HEK293 (cell line): ENCODE measurements around the gene FICD.

Experiments
- ZNF311 ChIP-seq: fragments of 450-650 bp; formaldehyde crosslinking; IDR thresholded peaks from 2 replicates; pipeline ENCODE4 v1.5.1; 2017; ENCODE audit warnings: missing biosample characterization, missing genetic modification characterization, borderline replicate concordance
- ZNF791 ChIP-seq: fragments of 450-650 bp; formaldehyde crosslinking; IDR thresholded peaks from 2 replicates; pipeline ENCODE4 v1.5.1; 2016; ENCODE audit warnings: missing biosample characterization, missing genetic modification characterization
- TF ChIP-seq, protein P1 (sequence below): fragments of 450-650 bp; formaldehyde crosslinking; IDR thresholded peaks from 2 replicates; pipeline ENCODE4 v1.5.1; 2016; ENCODE audit warnings: missing biosample characterization, missing genetic modification characterization, low read depth
- TF ChIP-seq, protein P2 (sequence below): fragments of 450-650 bp; formaldehyde crosslinking; IDR thresholded peaks from 2 replicates; pipeline ENCODE4 v1.5.1; 2016; ENCODE audit warnings: missing biosample characterization, missing genetic modification characterization
- TF ChIP-seq, protein P3 (sequence below): fragments of 450-650 bp; formaldehyde crosslinking; IDR thresholded peaks from 2 replicates; pipeline ENCODE4 v1.5.1; 2016; ENCODE audit warnings: missing biosample characterization, missing genetic modification characterization

DNA sequence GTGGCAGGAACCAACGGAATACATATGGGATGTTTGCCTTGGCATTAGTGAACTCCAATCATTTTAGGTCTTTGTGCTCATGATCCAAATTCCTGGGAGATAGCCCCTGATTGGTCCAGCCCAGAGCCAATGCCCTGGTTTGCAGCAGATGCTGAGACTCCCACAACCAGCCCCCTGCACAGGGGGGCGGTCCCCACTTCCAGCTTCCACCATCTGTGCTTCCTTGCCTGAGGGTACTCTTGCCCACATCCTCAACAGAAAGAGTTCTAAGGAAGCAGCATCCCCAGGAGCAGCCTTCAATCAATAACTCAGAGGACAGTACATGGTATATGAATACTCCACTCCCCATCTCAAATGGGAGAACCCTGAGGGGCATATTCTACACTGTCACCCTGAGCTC, 39.7 kb upstream of the FICD start:
- TF ChIP-seq ZNF311 (tag by site-specific recombination) (no peak), ZNF791 (tag by site-specific recombination) (no peak)
- TF ChIP-seq, protein P1, sequence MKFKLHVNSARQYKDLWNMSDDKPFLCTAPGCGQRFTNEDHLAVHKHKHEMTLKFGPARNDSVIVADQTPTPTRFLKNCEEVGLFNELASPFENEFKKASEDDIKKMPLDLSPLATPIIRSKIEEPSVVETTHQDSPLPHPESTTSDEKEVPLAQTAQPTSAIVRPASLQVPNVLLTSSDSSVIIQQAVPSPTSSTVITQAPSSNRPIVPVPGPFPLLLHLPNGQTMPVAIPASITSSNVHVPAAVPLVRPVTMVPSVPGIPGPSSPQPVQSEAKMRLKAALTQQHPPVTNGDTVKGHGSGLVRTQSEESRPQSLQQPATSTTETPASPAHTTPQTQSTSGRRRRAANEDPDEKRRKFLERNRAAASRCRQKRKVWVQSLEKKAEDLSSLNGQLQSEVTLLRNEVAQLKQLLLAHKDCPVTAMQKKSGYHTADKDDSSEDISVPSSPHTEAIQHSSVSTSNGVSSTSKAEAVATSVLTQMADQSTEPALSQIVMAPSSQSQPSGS, result no peak
- TF ChIP-seq, protein P2, sequence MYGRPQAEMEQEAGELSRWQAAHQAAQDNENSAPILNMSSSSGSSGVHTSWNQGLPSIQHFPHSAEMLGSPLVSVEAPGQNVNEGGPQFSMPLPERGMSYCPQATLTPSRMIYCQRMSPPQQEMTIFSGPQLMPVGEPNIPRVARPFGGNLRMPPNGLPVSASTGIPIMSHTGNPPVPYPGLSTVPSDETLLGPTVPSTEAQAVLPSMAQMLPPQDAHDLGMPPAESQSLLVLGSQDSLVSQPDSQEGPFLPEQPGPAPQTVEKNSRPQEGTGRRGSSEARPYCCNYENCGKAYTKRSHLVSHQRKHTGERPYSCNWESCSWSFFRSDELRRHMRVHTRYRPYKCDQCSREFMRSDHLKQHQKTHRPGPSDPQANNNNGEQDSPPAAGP, result no peak
- TF ChIP-seq, protein P3, sequence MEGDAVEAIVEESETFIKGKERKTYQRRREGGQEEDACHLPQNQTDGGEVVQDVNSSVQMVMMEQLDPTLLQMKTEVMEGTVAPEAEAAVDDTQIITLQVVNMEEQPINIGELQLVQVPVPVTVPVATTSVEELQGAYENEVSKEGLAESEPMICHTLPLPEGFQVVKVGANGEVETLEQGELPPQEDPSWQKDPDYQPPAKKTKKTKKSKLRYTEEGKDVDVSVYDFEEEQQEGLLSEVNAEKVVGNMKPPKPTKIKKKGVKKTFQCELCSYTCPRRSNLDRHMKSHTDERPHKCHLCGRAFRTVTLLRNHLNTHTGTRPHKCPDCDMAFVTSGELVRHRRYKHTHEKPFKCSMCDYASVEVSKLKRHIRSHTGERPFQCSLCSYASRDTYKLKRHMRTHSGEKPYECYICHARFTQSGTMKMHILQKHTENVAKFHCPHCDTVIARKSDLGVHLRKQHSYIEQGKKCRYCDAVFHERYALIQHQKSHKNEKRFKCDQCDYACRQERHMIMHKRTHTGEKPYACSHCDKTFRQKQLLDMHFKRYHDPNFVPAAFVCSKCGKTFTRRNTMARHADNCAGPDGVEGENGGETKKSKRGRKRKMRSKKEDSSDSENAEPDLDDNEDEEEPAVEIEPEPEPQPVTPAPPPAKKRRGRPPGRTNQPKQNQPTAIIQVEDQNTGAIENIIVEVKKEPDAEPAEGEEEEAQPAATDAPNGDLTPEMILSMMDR, result no peak
